Stimulated activated CD8-positive, alpha-beta memory T cell treated with anti-CD3 and anti-CD28 coated beads, Interleukin-7, amount 100 ng/mL, for 1 hour (primary cell): ENCODE measurements around the gene PRTN3.
"Not testable (repeated sequence)": the region's sequence is repeated elsewhere in the genome, so short reads cannot be mapped to it uniquely, and the experiment has no call there.

Experiments used
- DNase-seq, 2 donors: peaks; one replicate each; pipeline ENCODE4 v3.0.0-alpha.2; 2020; ENCODE audit warnings: low read depth in 2 of 2

PRTN3 gene

DNA sequence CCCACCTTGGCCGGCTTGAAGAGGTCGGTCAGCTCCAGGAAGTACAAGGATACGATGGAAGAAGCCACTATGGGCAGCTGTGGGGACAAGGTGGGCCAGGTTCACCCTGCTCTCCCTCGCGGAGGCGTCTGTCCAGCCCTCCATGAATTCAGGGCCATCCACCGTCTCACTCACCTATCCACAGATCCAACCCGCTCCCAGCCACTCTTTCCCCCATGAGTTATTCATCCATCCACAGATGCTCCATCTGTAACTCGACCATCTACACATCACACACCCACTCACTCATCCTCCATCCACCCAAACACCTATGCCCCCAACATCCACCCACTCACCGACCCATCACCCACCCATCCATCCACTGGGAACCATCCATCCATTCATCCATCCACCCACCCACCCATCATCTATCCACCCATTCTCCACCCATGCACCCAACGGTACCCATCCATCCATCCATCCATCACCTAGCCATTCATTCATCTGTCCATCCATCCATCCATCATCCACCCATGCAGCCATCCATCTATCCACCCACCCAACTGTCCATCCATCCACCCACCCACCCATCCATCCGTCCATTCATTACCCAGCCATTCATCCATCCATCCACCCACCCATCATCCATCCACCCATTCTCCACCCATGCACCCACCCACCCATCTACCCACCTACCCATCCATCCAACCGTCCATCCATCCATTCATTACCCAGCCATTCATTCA is 24.9 kb upstream of the PRTN3 start:
- DNase-seq, result no peak

DNA sequence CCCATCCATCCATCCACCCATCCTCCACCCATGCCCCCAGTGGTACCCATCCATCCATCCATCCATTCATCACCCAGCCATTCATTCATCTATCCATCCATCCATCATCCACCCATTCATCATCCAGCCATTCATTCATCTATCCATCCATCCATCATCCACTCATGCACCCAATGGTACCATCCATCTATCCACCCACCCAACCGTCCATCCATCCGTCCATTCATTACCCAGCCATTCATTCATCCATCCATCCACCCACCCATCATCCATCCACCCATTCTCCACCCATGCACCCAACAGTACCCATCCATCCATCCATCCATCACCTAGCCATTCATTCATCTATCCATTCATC is 24.3 kb upstream of the PRTN3 start:
- DNase-seq, result no peak

DNA sequence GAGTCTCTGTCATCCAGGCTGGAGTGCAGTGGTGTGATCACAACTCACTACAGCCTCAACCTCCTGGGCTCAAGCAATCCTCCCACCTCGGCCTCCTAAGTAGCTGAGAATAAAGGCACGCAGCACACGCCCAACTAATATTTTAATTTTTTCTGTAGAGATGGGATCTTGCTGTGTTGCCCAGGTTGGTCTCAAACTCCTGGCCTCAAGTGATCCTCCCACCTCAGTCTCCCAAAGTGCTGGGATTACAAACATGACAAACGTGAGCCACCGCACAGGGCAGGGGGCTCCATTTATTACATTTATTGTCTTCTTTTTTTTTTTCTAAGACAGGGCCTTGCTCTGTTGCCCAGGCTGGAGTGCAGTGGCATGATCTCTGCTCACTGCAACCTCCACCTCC is 20.6 kb upstream of the PRTN3 start:
- not testable (repeated sequence) for DNase-seq

DNA sequence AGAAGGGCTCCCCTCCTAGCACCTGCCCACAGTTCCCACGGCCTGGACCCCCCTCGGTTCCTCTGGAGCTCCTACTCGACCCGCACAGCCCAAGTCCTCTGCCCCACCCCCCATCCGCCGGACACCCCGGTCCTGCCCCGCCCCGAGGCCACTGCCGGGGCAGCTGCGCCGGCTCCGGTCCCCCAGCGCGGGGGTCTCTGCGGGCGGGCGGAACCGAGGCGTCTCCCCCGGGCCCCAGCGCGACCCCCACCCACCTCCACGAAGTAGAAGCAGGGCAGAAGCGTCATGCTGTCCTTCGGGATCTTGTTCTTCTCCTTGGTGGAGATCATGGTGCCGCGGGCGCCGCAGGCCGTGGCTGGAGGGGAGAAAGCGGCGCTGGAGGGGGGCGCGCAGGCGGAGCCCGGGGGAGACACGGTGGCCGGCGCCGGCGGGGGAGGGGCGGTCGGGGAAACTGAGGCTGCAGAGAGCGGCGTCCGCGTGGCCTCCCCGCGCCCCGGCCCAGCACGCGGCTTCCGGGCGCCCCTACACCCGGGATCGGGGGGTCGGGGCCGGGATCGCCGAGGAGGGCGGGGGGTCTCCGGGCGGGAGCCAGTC is 19.5 kb upstream of the PRTN3 start:
- DNase-seq, result no peak

DNA sequence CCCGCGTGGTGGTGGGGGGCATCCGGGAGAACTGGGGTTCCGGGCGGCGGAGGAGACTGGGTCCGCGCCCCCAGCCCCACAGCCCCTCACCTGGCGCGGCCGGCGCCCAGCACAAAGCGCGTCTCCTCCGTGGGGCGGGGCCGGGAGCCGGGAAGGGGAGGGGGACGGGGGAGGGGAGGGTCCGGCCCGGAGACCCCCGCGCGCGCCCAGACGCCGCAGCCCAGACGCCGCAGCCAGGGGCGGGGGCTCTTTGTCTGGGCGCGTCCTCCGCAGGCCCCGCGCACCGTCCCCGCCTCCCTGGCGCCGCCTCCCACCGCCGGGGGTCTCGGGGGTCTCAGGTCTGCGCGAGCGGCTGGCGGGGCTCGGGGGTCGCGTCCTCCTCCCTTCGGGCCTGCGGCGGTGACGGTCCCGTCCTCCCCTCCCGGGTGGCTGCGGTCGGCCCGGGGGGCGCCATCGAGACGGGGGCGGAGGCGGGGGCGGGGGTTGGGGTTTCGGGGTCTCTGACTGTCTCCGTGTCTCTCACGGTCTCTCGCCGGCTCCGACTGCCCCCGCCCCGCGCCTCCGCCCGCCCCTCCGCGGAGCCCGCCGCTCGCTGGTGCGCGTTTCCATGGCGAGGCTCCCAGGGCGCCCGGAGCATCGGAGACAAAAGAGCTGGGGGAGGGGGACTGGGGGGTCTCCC is 18.8 kb upstream of the PRTN3 start, which contains the start of gene PLPPR3:
TSS of gene PLPPR3 (minus strand) at position 131 of the 679 bp plus-strand sequence. CDS start 396 bp downstream, outside the sequence.
- DNase-seq, result no peak

DNA sequence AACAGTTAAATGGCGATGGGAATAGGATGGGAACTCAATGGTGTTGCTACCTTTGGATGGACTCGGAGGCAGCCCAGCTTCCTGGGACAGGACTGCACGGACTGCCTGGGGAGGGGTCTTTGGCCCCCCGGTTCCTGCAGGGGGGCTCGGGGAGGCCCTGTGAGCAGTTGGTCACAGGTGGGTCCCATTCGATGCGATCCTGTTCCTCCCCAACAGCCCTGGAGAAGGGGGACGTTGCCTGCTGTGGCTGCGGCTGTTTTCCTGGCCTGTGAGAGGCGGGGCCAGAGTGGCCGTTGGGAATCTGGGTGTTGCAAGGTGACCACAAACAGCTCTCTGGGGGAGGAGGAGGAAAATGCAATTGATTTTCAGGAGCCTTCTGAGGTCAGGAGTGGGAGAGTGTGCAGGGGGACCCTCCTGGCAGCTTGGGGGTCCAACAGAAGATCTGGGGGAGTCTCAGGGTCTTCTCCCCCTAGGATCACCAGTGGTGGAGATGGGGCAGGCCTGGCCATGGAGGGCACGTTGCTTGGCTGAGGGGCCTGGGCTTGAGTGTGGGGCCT is 17.2 kb upstream of the PRTN3 start:
- no peak for DNase-seq

DNA sequence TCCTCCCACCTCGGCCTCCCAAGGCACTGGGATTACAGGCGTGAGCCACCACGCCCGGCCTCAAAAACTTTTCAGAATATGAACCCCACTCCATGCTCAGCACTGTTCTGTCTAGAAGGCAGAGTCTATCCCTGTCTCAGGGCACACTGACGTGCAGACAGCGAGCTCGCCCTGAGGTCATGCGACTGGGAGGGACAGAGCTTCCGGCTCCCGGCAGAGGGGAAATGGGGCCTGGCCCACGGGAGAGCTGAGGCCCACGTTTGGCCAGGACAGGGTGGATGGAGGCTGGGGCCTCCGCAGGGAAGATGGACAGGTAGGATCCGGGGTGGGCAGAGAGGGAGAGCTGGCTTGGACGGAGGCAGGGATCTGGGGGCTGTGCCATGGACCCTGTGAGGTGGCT is 15.9 kb upstream of the PRTN3 start:
- DNase-seq, result no peak

DNA sequence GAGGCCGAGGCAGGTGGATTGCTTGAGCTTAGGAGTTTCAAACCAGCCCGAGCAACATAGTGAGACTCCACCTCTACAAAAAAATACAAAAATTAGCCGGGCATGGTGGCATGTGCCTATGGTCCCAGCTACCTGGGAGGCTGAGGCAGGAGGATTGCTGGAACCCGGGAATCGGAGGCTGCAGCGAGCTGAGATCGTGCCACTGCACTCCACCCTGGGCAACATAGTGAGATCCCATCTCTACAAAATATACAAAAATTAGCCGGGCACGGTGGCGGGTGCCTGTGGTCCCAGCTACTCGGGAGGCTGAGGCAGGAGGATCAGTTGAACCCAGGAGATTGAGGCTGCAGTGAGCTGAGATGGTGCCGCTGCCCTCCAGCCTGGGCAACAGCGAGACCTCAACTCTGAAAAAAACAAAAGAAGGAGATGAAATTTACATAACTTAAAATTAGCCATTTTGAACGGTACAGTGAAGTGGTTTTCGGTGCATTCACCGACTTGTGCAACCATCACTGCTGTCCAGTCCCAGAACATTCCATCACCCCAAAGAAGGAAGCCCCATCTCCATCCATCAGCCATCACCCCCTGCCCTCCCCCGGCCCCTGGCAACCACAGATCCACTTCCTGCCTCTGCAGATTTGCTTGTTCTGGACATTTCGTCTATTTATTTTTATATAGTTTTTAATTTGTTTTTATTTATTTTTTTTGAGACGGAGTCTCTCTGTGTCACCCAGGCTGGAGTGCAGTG is 14.7 kb upstream of the PRTN3 start:
- no peak for DNase-seq

DNA sequence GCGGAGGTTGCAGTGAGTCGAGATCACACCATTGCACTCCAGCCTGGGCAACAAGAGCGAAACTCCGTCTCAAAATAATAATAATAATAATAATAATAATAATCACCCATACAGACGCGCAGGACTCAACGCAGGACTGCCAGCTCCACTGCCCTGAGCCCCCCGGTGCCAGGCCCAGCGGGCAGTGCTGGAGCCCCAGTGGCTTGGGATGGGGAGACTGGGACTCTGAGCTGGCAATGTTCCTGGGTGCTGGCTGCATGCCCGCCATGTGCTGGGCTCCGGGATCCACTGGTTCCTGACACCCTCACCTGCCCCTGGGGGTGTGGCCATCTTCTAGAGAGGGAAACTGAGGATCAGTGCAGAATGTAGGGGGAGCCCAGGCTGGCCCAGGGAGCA is 13.5 kb upstream of the PRTN3 start:
- DNase-seq, result no peak

DNA sequence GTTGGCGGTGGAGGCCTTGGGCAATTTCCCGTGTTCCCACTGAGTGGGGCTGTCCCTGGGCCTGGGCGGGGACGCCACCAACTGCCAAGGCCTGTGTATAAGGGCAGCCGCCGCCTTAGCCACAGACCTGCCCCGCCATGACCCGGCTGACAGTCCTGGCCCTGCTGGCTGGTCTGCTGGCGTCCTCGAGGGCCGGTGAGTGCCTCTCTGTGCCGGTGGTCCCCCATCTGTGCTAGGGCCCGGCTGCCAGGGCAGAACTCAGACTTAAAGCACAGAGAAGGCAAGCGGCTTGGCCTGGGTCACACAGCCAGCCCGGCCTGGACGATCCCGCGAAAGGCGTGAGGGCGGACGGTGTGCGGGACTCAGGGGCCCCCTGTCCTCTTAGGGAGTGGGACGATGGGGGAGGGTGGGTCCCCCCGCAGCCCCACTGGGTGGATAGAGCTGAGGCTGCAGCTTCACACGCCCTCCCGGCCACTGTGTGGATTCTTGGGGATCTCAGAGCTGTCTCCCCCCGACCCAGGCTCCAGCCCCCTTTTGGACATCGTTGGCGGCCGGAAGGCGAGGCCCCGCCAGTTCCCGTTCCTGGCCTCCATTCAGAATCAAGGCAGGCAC is 13.0 kb upstream of the PRTN3 start, which contains the start of gene AZU1:
TSS of gene AZU1 (plus strand) at position 128 of the 612 bp plus-strand sequence. CDS start at position 138, 10 bp downstream.
- DNase-seq, result no peak

DNA sequence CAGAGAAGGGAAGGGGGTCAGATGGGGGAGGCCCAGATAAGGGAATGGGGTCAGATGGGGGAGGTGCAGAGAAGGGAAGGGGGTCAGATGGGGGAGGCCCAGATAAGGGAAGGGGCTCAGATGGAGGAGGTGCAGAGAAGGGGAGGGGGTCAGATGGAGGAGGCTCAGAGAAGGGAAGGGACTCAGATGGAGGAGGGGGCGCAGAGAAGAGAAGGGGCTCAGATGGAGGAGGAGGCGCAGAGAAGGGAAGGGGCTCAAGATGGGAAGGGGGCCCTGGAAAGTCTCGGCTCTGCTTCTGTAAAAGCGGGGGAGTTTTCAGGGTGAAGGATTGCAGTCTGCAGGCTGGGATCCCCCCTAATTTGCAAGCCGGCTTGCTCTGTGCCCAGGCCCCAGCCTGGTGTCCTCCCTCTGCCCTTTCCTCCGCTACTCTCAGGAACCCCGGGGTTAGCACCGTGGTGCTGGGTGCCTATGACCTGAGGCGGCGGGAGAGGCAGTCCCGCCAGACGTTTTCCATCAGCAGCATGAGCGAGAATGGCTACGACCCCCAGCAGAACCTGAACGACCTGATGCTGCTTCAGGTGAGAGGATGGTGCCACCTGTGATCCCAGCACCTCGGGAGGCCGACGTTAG is 11.6 kb upstream of the PRTN3 start:
- no peak for DNase-seq

DNA sequence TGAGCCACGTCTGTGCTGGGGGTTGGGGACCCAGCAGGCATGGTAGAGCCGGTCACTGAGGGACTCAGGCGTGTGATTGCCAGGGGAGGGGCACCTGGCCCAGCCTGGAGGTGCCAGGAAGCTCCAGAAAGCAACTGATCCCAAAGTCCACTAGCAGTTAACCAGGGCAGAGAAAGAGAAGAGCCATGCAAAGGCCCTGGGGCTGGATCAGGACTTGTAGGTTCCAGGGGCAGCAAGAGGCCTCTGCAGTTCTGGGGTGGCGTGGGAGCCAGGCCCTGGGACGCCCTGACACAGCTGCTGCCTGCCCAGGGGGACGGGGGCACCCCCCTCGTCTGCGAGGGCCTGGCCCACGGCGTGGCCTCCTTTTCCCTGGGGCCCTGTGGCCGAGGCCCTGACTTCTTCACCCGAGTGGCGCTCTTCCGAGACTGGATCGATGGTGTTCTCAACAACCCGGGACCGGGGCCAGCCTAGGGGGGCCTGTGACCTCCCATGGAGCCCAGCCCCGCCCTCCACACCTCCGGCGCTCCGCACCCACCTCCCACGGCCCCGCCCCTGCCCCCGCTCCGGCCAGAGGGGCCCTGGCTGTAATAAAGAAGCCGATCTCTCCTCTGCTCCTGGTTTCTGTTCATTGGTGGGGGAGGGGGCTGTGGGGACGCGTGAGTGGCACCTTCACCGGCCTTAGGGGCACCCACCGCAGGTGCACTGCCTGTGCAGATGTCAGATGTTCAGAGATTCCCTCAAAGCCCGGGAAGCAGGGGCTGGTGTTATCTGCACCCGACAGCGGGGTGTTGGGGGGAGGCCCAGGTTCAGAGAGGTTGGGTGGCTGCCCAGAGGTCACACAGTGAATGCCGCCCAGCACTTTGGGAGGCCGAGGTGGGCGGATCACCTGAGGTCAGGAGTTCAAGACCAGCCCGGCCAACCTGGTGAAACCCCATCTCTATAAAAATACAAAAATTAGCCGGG is 9.1 kb upstream of the PRTN3 start:
- DNase-seq, result no peak

DNA sequence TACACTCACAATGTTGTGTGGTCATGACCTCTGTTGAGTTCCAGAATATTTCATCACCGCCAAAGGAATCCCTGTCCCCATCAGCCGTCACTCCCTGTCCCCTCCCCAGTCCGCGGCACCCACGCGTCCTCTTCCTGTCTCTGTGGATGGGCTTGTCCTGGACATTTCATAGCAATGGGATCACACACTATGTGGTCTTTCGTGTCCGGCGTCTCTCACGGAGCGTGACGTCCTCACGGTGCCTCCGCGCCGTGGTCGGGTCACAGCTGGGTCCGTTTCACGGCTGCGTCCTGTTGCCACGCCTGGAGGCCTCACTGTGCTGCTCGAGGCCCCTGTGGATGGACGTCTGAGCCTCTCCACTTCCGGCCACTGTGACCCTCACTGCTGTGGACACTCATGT is 6.6 kb upstream of the PRTN3 start:
- no peak for DNase-seq

DNA sequence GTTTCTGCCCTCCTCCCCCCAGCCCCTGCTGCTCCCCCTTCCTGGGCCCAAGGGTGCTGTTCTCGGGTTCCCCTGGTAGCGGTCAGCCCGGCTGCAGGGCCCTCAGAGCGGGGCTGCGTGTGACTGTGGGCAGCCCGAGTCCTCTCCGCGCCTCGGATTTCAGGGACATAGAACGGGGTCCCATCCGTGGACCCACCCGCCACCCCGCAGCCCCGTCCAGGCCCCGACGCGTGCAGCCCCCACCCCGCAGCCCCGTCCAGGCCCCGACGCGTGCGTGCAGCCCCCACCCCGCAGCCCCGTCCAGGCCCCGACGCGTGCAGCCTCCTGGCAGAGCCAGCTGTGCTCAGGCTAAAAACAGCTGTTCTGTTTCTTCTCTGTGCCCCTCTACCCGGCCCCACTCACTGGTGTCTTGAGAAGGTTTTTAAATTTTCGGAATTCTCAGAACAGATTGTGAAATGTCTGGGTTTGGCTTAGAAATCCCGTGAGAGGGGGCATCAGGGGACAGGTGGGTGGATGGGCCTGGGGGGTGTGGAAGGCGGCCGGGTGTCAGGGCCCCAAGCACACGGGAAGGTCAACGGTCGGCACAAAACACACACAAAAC is 5.5 kb upstream of the PRTN3 start:
- DNase-seq, result no peak

DNA sequence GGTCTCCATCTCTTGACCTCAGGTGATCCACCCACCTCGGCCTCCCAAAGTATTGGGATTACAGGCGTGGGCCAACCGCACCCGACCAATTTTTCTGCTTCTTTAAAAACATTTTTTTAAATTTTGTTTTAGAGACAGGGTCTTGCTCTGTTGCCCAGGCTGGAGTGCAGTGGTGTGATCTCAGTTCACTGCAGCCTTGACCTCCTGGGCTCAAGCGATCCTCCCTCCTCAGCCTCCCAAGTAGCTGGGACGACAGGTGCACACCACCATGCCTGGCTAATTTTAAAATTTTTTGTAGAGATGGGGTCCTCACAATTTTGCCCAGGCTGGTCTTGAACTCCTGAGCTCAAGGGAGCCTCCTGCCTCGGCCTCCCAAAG is 2.0 kb downstream of the PRTN3 start:
- not testable (repeated sequence) for DNase-seq

DNA sequence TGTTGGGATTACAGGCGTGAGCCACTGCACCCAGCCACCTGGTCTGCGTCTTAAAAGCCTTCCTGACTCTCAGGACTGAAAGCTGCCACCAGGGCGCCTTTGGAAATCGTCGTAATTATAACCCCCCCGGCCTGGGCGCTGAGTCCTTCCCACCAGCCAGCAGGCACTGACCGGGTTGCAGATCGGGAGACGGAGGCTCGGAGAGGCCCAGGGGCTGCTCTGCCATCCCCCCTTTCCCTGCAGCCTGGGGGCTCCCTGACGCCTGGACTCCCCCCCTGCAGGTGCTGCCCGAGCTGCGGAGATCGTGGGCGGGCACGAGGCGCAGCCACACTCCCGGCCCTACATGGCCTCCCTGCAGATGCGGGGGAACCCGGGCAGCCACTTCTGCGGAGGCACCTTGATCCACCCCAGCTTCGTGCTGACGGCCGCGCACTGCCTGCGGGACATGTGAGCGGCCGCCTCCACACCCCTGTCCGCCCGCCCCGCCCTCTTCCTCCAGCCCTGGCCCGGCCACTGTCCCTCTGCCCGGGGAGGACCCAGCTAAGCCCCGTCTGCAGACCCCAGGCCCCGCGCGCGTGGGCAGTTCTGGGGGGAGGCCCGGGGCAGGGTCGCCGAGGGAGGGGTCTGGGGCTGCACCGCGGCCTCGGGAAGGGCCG is 2.5 kb downstream of the PRTN3 start:
- no peak for DNase-seq

DNA sequence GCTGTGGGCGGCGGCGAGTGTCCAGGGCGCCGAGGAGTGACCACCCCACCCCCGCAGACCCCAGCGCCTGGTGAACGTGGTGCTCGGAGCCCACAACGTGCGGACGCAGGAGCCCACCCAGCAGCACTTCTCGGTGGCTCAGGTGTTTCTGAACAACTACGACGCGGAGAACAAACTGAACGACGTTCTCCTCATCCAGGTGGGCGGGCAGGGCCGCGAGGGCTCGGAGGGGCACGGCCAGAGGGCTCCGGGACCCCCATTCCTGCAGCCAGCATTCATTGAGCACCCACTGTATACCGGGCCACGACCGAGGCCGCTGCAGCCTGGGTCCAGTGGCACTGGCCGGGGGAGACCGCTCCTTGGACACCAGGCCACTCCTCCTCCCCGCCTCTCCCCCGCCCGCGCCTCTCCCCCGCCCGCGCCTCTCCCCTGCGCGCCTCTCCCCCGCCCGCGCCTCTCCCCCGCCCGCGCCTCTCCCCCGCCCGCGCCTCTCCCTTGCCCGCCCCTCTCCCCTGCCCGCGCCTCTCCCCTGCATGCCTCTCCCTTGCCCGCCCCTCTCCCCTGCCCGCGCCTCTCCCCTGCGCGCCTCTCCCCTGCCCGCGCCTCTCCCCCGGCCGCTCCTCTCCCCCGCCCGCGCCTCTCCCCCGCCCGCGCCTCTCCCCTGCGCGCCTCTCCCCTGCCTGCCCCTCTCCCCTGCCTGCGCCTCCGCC is 3.2 kb downstream of the PRTN3 start:
- DNase-seq, result no peak

DNA sequence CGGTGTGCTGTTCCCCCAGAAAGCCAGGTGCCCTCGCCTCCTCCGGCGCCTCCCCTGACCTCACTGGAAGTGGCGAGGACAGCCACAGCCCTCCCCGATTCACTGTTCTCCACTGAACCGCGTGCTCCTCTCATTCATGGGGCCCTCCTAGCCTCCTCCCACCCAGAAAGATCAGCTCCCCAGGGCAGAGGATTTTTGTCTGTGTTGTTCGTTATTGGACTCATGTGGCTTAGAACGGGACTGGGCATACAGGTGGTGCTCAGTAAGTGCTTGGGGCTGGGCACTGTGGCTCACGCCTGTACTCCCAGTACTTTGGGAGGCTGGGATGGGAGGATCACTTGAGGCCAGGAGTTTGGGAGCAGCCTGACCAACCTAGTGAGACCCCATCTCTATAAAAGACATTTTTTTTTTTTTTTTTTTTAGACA is 3.8 kb downstream of the PRTN3 start:
- DNase-seq, result no peak
